Tibial artery (tissue), 4 donors: Measurements from ENCODE around the gene STK10.
"Not testable (repeated sequence)": the region's sequence is repeated elsewhere in the genome, so short reads cannot be mapped to it uniquely, and the experiment has no call there.

Experiments used
- DNase-seq, 2 donors: peaks; one replicate each; pipeline ENCODE4 v3.0.0-alpha.2; 2019
- H3K27ac ChIP-seq, 2 donors: fragments of 200-600 bp; sonication (generic) in 1 of 2; 1 replicate in 1 of 2; 2 replicates in 1 of 2; pipeline ENCODE4 v1.5.1; 2018 to 2019; ENCODE audit warnings: mild to moderate bottlenecking in 1 of 2
- H3K27me3 ChIP-seq, 2 donors: fragments of 200-600 bp; sonication (generic) in 1 of 2; one replicate each; pipeline versions ENCODE4 v1.5.1 to v1.6.0; 2016 to 2019
- H3K36me3 ChIP-seq, 3 donors: fragments of 200-600 bp; sonication (generic) in 2 of 3; one replicate each; pipeline ENCODE4 v1.5.1; 2016 to 2019; ENCODE audit warnings: mild to moderate bottlenecking in 2 of 3
- H3K4me1 ChIP-seq, 4 donors: fragments of 200-600 bp; sonication (generic) in 2 of 4; 1 replicate in 3 of 4; 2 replicates in 1 of 4; pipeline ENCODE4 v1.5.1; 2016 to 2019
- H3K4me3 ChIP-seq, 2 donors: fragments of 200-600 bp; sonication (generic) in 1 of 2; 1 replicate in 1 of 2; 2 replicates in 1 of 2; pipeline ENCODE4 v1.5.1; 2018 to 2019; ENCODE audit warnings: mild to moderate bottlenecking in 2 of 2
- H3K9me3 ChIP-seq, 3 donors: fragments of 200-600 bp; sonication (generic) in 1 of 3; one replicate each; pipeline ENCODE4 v1.5.1; 2016 to 2019
- intact Hi-C: fragments of 100-400 bp; cut with DNase I; formaldehyde crosslinking; loops from one replicate; pipeline ENCODE4 v1.15.0; 2023; ENCODE audit warnings: low total_unique reads
- TF ChIP-seq, protein P1 (sequence below), 2 experiments: fragments of 200-600 bp in 1 of 2; fragments of 450-650 bp in 1 of 2; IDR thresholded peaks; one replicate each; pipeline ENCODE4 v1.5.1; 2017 to 2019; ENCODE audit warnings: antibody characterized with exemption in 2 of 2, mild to moderate bottlenecking in 1 of 2, moderate library complexity in 1 of 2

The STK10 gene

DNA sequence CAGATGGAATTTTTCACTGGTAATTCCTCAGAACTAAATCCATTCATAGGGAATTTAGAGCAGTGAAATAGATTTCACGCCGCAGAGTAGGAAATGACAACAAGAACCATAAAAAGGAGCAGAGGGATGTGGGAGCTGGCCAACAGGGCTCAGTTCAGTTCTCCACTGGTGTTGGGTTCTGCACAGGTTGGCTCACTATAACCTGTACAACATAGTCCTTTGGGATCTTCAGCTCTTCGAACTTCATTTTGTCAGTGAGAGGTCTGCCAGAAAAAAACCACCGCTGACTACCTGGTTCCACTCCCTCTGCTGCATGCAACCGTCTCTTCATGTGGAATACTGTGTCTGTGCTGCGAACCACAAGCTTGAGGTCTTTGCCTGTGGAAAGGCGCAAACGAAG, 23.7 kb upstream of the STK10 start:
- no peaks in the 10 kb centered on the region for H3K4me1 ChIP-seq
- intact Hi-C loops = no loop called here

DNA sequence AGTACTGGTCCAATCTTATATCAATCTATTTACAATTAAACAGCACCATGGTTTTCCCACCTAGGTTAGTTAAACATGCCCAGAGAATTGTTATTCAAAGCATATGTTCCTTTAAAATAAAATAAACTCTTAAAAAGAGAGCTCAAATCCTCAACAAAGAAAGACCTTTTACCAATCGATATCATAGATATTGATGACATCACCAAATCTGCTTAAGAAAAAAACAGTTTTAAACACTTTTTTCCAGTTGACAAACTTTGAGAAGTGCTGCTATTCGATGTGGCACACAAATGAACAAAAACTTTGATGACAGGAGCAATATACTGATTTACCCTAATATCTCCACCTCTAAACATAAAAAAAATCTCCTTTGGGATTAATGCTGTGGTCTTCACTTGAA, 21.7 kb upstream of the STK10 start:
- no peaks in the 10 kb centered on the region for H3K9me3 ChIP-seq
- H3K27me3 ChIP-seq = no peaks in the 10 kb centered on the region
- H3K4me1 ChIP-seq = no peaks in the 10 kb centered on the region
- peaks cover 16 to 30% (median 28%) of the 10 kb centered on the region in 3 donors for H3K36me3 ChIP-seq
- TF ChIP-seq, protein P1, sequence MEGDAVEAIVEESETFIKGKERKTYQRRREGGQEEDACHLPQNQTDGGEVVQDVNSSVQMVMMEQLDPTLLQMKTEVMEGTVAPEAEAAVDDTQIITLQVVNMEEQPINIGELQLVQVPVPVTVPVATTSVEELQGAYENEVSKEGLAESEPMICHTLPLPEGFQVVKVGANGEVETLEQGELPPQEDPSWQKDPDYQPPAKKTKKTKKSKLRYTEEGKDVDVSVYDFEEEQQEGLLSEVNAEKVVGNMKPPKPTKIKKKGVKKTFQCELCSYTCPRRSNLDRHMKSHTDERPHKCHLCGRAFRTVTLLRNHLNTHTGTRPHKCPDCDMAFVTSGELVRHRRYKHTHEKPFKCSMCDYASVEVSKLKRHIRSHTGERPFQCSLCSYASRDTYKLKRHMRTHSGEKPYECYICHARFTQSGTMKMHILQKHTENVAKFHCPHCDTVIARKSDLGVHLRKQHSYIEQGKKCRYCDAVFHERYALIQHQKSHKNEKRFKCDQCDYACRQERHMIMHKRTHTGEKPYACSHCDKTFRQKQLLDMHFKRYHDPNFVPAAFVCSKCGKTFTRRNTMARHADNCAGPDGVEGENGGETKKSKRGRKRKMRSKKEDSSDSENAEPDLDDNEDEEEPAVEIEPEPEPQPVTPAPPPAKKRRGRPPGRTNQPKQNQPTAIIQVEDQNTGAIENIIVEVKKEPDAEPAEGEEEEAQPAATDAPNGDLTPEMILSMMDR (IDR thresholded peaks at IDR 0.05) = no peak
- H3K4me3 ChIP-seq = no peak overlapping the region
- no peak overlapping the region for H3K27ac ChIP-seq
- DNase-seq = no peak
- intact Hi-C loops = no loop called here

More for the DNA sequence above, 23.7 kb upstream of the STK10 start:
- H3K27ac ChIP-seq = no peak overlapping the region
- no peak for DNase-seq
- no peaks in the 10 kb centered on the region for H3K27me3 ChIP-seq
- H3K9me3 ChIP-seq = no peaks in the 10 kb centered on the region
- H3K36me3 ChIP-seq = peaks cover 16 to 30% (median 28%) of the 10 kb centered on the region in 3 donors
- TF ChIP-seq, protein P1 (IDR thresholded peaks at IDR 0.05) = no peak
- H3K4me3 ChIP-seq = no peak overlapping the region

DNA sequence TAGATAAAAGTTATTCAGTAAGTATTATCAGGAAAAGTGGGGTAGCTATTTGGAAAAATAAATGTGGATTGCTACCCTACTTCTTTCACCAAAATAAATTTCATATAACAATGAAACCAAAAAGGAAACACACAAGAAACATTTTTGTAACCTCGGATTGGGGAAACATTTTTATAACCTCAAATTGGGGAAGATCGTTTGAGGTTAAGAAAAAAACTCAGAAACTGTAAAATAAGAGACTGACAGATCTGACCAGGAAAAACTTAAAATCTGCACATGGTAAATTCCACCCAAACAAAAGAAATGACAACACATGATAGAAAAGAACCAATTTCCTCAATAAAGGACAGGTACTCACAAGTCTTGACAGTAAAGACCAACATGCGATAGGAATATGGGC, 19.5 kb upstream of the STK10 start:
- H3K4me3 ChIP-seq = no peak overlapping the region
- H3K9me3 ChIP-seq = no peaks in the 10 kb centered on the region
- H3K36me3 ChIP-seq = peaks cover 16 to 28% (median 22%) of the 10 kb centered on the region in 3 donors
- H3K27ac ChIP-seq = no peak overlapping the region
- intact Hi-C loops = no loop called here
- no peak for DNase-seq
- TF ChIP-seq, protein P1 (IDR thresholded peaks at IDR 0.05) = no peak
- no peaks in the 10 kb centered on the region for H3K4me1 ChIP-seq
- no peaks in the 10 kb centered on the region for H3K27me3 ChIP-seq

DNA sequence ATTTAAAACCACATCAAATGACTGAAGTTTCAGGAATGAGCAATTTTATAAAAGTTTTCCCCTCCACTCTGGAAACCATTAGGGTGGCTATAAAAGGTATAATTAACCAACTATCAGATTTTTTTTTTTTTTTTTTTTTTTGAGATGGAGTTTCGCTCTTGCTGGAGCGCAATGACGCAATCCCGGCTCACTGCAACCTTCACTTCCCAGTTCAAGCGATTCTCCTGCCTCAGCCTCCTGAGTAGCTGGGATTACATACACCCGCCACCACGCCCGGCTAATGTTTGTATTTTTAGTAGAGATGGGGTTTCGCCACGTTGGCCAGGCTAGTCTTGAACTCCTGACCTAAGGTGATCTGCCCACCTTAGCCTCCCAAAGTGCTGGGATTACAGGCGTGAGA, 18.0 kb upstream of the STK10 start:
- H3K4me1 ChIP-seq, H3K27me3 ChIP-seq, DNase-seq, H3K27ac ChIP-seq, intact Hi-C loops, H3K4me3 ChIP-seq, H3K9me3 ChIP-seq: not testable (repeated sequence)
- H3K36me3 ChIP-seq = peaks cover 9 to 16% (median 9%) of the 10 kb centered on the region in 3 donors

DNA sequence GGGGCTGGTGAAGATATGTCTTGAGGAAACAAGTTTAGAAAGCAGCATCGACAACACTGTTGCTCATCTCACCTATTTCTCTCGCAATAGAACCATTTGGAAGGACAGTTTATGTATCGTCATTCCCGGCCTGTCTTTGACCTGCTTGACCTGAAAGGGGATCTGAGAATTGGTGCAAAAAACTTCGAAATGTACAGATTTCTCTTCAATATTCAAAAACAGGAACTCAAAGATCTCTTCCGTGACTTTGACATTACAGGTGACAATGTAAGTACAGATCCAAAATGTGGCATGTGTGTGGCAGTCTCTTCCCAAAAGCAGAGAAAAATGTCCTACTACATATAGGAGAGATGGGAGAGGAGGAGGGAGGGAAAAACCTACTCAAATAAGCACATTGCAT, 12.5 kb upstream of the STK10 start:
- Histone ChIP-seq H3K4me3 (no peak overlapping the region), H3K4me1 (no peaks in the 10 kb centered on the region), H3K36me3 (no peaks in the 10 kb centered on the region), H3K27me3 (no peaks in the 10 kb centered on the region), H3K27ac (no peak overlapping the region), H3K9me3 (no peaks in the 10 kb centered on the region)
- intact Hi-C loops = no loop called here
- TF ChIP-seq, protein P1 (IDR thresholded peaks at IDR 0.05) = no peak
- DNase-seq = no peak

DNA sequence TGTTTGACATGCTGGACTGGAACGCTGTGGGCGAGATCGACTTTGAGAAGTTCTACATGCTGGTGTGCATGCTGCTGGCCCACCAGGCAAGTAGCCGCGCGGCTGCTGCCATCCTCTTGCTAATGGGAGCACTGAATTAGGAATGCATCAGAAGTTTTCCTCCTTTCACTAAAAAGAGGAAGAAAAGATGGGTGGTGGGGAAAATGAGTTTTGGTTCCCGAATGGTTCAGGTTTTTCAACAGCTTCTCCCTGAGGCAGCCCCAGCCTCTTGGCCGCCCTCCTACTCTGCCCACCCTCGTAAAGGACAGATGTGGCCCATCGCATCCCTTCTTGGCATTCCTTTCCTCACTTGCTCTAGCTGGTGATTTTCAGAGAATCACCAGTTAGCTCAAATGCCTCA, 11.4 kb upstream of the STK10 start:
- intact Hi-C loops = no loop called here

DNA sequence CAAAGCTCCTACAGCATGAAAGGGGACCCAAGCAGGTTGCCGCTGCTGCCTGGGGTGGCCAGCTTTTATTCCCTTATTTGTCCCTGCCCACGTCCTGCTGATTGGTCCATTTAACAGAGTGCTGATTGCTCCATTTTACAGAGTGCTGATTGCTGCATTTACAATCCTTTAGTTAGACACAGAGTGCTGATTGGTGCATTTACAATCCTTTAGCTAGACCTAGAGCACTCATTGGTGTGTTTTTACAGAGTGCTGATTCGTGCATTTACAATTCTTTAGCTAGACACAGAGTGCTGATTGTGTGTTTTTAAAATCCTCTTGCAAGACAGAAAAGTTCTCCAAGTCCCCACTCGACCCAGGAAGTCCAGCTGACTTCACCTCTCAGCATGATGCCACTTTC, 9.8 kb upstream of the STK10 start:
- H3K36me3 ChIP-seq, intact Hi-C loops, DNase-seq, H3K27ac ChIP-seq, H3K4me3 ChIP-seq, H3K9me3 ChIP-seq, H3K27me3 ChIP-seq, H3K4me1 ChIP-seq: not testable (repeated sequence)

More for the DNA sequence above, 11.4 kb upstream of the STK10 start:
- no peaks in the 10 kb centered on the region for H3K9me3 ChIP-seq
- TF ChIP-seq, protein P1 (IDR thresholded peaks at IDR 0.05) = no peak
- no peaks in the 10 kb centered on the region for H3K27me3 ChIP-seq
- no peak overlapping the region for H3K4me3 ChIP-seq
- no peaks in the 10 kb centered on the region for H3K36me3 ChIP-seq
- no peaks in the 10 kb centered on the region for H3K4me1 ChIP-seq
- no peak for DNase-seq
- no peak overlapping the region for H3K27ac ChIP-seq
